HT1080 (cell line): ENCODE measurements around the gene PLEK2. TPM values are rescaled to one million over a fixed set of nuclear protein-coding genes. Genes with fewer than 3 reads are reported as not detected.
"Not testable (repeated sequence)": the region's sequence is repeated elsewhere in the genome, so short reads cannot be mapped to it uniquely, and the experiment has no call there.

Experiments used
- DNase-seq: peaks from one replicate; pipeline ENCODE4 v3.0.0-alpha.2; 2015; ENCODE audit warnings: low read depth
- small RNA-seq: library from RNA; depleted of rRNA; stranded (forward); fragments of <200 nt; gene quantifications from one replicate; pipeline ENCODE3, GENCODE V24; 2014
- total RNA-seq: library from RNA; depleted of rRNA; stranded (reverse); fragments of >200 nt; shearing (Covaris generic); gene quantifications from 2 replicates; pipeline ENCODE4 v1.2.3, GENCODE V29; 2014; rRNA removed

Gene PLEK2
- total RNA-seq, 1 experiment from 2014 or later: 1.4 TPM

GRCh38 chr14:67360470-67361206, 51.3 kb downstream of the PLEK2 start:
- DNase-seq: no peak

- DNase-seq: peak; percentile 99
These were observed 52.0 kb downstream of the PLEK2 start, which contains the start of the genes ATP6V1D and EIF2S1 for GRCh38 chr14:67359775-67360469. Gene ATP6V1D (minus strand): TSS chr14:67359804. CDS start chr14:67359698, 106 bp downstream. Gene EIF2S1 (plus strand): TSS chr14:67360328. CDS start chr14:67364768, 4,440 bp downstream.

GRCh38 chr14:67358924-67359774, 52.8 kb downstream of the PLEK2 start:
- no peak for DNase-seq

GRCh38 chr14:67357969-67358354, 54.0 kb downstream of the PLEK2 start:
- DNase-seq: no peak

- DNase-seq: no peak
These were observed 54.6 kb downstream of the PLEK2 start for GRCh38 chr14:67357186-67357968.

- no peak for DNase-seq
These were observed 59.9 kb downstream of the PLEK2 start for GRCh38 chr14:67352055-67352454.

GRCh38 chr14:67345583-67345982, 66.4 kb downstream of the PLEK2 start:
- no peak for DNase-seq

- peak; percentile 64 for DNase-seq
These were observed 68.2 kb downstream of the PLEK2 start for GRCh38 chr14:67343601-67344230.

- not testable (repeated sequence) for DNase-seq
These were observed 70.7 kb downstream of the PLEK2 start for GRCh38 chr14:67341231-67341630.

Small RNAs within 50 kb of the gene (small RNA-seq; reads per million reads assigned to genes)
- gene MIR5694 (not detected), gene RF00019 (not detected)

Other genes starting within 250 kb of the PLEK2 start
- gene GARIN2, start 222.7 kb downstream of the PLEK2 start, total RNA-seq: not detected in 2 replicates
- 24.4 and 26.2 TPM in 2 replicates for gene PALS1, start 170.7 kb downstream of the PLEK2 start, total RNA-seq
- 112 and 122 TPM in 2 replicates for gene ATP6V1D, start 52.4 kb downstream of the PLEK2 start, total RNA-seq
- 497 and 506 TPM in 2 replicates for gene EIF2S1, start 51.8 kb downstream of the PLEK2 start, total RNA-seq
- gene TMEM229B, start 76.6 kb upstream of the PLEK2 start, total RNA-seq: 5.8 and 6.0 TPM in 2 replicates
- gene PLEKHH1, start 121.1 kb upstream of the PLEK2 start, total RNA-seq: 4.2 and 4.3 TPM in 2 replicates
- gene PIGH, start 188.1 kb upstream of the PLEK2 start, total RNA-seq: 25.4 and 37.4 TPM in 2 replicates
- gene ARG2, start 207.8 kb upstream of the PLEK2 start, total RNA-seq: 20.6 and 22.8 TPM in 2 replicates